HG03135 (cell line): Measurements from ENCODE around the gene ERI2.
A peak's percentile ranks its signal among the peaks of the same experiment; 100 is the strongest.

Experiments
- ATAC-seq: cut with Tn5 transposase; IDR thresholded peaks from one replicate; pipeline ENCODE4 v1.9.1; 2021; ENCODE audit warnings: mild to moderate bottlenecking, moderate library complexity; ENCODE audit not compliant: unreplicated experiment

Gene ERI2, protein sequence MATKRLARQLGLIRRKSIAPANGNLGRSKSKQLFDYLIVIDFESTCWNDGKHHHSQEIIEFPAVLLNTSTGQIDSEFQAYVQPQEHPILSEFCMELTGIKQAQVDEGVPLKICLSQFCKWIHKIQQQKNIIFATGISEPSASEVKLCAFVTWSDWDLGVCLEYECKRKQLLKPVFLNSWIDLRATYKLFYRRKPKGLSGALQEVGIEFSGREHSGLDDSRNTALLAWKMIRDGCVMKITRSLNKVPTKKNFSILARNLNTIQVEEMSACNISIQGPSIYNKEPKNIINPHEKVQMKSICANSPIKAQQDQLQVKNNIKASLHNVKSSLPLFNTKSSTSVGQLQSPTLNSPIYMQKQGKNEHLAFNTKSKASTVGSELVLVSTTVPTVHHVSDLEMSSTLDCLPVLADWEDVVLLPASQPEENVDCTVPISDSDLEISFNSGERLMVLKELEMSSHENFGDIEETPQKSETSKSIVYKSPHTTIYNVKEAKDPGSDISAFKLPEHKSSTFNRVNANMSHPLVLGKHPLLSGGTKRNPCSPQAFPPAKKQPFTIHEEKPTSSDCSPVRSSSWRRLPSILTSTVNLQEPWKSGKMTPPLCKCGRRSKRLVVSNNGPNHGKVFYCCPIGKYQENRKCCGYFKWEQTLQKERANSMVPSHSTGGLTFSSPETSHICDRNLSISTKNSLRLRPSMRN

DNA sequence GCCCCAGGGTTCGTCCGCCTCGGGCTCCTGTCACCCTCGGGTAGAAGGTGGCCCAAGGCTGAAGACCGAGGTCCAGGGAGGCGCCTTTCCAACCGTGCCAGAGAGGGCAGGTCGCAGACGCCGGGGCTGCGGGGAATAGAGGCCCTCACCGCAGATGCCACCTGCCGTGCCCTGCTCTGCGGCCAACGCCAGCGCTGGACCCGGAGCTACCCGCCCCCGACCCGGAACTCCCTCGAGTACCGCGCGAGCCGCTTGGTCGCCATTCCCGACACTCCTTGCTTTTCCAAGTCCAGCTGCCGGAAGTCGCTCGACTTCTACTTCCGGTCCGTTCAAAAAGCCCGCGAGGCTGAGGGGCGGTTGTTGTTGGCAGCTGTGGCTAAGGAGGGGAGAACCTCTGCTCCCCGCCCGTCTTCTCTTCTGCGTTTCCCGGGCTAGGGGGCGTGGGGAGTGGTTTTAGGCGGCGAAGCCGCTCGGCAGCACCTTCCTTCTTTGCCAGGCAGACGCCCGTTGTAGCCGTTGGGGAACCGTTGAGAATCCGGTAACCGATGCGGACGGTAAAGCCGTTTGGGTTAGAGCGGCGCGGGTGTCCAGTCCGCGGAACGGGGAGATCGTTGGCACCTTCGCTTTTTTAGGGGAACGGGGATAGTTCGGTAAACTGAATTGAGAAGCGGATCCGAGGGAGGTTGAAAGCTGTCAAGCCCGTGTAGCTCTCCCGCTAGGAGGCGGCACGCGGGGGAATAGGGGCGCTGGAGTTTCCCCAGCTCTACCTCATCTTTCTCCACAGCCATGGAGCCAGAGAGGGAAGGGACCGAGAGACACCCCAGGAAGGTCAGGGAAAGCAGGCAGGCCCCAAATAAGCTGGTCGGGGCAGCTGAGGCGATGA, at the start of gene ERI2, which contains the start of gene REXO5:
Gene ERI2, minus strand, starts transcription at position 305 of the 883 bp plus-strand sequence. Its CDS starts 42 bp downstream, at position 263.
Gene REXO5, plus strand, starts transcription at position 360 of the 883 bp plus-strand sequence. Its CDS starts 427 bp downstream, at position 787.
- peak; percentile 76 for ATAC-seq

DNA sequence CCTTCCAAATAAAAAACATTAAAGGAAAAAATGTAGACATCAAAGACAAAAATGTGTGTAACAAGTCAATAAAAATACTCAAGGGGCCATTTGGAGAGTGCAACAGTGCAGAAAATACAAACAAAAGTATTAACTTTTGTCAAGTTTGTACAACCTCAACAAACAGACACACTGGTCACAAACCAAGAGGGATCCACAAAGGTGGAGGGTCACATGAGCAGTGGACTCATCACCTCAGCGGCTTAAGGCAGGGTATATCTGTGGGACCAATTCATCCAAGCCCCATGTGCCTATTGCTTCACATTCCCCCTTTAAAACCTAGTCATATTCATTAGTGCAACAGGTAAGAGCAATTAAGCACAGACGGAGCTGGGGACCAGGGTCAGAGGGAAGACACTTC, 48.7 kb upstream of the ERI2 start:
- ATAC-seq = no peak

DNA sequence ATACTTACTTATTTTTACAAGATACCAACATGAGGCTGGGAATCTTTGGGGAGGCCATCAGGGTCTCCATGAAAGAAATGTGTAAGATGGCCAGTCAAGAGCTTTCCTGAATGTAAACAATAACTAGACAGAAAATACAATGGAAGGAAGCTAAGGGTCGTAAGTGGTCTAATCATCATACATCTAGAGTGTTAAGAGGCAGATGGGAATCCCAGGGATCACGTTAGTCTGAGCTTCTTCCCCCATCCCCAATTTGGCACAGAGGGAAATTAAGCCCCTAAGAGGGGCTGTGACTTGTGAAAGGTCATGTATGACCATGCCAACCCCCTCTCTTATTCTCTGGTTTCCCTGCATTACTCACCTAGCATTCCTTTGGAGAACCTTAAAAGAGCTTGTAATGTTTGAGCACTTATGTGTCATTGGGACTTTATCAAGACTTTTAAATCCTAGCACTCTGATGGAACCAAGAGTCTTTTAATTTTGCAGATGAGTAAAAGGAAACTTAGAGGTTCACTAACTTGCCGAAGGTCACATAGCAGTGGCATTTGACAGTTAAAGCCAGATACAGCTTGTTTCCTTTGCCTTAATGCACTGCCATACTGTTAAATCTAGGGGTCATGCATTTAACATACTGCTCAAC, 47.8 kb upstream of the ERI2 start:
- no peak for ATAC-seq

DNA sequence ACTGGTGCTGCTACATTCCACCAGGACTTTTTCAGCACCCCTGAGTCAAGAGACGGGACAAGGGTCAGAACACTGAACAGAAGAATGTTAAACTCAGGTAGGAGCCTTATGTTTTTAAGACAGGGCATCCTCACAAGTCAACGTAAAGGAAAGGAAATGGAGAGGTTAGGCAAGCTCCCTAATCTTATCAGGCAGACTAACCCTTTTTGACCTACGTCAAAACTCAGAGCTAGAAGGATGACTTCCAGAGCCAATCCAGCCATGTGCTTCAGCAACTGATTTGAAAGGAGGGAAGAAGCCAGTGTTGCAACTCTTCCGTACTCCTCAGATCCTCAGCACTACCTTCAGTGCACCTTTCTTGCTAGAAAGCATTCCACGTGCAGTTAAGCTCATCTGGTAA, 46.9 kb upstream of the ERI2 start:
- ATAC-seq = no peak

DNA sequence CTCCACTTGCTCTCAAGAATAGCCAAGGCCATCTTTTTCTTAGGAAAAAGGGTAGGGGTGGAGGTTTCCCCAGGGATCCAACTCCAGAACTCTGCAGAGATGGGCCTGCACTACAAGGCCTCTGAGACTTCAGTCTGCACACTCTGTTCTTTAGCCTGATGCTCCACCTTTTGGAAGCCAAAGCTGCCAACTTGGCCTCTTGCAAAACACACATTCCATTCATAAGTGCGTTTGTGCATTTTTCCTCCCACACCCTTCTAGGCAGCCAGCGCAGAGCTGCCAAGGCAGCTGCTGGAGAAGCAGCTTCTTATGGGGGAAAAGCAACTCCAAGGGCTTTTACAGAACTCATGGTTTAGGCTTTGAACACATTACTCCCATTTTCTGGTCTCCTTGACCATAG, 45.3 kb upstream of the ERI2 start:
- no peak for ATAC-seq

DNA sequence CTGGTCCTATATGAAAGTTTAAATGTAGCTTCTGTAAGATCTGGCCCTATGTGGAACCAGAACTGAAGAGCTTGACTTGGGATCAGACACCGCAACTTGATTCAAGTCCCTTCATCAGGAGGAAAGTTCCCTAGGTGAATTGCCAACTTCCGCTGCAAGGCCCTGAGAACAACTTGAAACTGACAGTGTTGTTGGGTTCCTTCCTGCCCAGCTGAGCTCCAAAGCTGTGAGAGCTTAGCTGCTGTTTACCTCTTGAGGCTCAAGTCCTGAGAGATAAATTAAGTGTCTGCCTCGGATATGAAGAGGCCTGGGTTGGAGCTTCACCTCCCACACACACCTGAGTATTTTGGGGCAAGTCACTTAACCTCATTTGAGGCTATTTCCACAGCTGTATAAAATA, 44.7 kb upstream of the ERI2 start:
- ATAC-seq = no peak

DNA sequence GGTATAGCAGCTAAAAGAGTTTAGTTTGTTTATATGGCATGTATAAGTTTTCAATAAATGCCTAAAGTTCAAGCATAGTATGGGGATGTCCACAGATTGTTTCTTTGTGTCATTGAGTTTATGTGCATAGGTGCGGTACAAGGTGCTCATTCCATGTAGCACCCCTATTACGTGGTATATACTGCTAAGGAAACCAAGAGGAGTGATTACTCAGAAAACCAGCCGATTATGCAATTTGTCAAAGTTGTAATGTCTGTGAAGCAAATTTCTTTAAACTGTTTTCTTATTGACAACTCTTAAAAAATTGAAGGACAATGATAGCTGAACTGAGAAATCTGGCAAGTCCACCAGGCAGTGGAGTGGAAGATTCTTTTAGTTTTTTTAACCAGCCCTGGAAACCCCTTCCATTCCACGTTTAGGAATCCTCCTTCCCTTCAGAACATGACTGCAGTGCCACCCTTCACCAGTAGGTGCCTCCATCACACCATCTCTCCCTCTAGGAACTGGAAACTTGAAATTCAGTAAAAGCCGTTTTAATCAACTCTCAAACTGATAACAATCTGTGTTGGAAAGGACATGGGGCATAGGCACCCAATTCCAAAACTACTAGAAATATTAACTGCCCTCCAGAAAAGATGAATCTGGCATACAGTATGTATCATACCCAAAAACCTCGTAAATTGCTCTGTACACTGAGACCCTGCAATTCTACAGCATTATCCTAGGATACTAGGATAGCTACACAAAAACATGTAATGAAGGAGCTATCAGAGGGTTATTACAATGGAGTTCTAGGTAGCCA, 43.5 kb upstream of the ERI2 start:
- no peak for ATAC-seq

DNA sequence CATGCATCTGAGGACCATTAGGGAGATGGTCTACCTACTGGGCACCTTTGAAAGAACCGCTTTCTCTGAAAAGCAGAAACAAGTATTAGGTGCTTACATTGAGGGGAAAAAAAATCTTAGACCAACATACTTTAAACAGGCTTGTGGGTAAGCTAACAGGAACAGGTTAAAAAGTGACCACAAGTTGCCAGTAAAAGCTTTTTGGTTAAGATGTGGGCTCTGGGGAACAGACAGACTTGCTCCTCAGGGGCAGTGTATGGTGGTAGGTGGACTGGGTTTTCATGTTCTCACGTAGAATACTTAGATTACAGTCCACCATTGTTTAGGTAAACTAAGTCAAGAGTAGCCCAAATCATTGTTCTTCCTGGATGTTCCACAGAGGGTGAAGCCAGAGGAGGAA, 41.3 kb upstream of the ERI2 start:
- ATAC-seq = no peak

DNA sequence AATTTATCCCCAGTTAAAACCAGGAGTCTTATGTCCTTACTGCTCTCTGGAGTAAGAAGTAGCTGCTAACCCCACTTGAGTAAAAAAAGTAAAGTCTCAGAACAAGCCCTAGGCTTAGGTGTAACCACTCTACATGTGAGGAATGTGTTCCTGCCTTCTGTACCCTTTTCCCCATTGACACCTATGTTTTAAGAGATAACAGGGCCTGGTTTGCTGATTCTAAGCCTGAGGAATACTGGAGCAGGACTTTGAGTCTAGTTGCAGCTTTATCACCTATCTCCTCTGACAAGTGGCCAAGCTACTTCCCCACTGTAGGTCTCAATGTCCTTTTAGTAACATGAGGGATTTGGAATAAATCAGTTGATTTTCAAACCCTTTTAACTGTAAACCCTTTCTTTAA, 40.3 kb upstream of the ERI2 start:
- no peak for ATAC-seq

DNA sequence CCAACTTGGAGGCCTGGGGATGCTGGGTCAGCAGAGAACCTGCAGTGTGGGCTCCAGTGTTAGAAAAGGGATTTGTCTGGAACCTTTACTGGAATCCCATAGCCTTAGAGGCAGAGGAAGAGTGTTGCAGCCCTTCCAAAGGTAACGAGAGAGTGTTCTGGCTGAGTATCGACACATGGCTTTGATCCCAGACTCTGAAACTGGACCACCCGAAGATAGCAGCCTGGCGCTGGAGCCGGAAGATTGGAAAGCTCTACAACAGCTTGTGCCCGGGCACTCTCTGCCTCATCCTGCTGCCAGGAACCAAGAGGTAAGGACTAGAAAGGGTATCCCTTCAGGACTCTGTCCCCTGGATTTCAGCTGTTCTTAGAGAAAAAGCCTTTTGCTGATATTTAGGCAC, 39.8 kb upstream of the ERI2 start:
- no peak for ATAC-seq

DNA sequence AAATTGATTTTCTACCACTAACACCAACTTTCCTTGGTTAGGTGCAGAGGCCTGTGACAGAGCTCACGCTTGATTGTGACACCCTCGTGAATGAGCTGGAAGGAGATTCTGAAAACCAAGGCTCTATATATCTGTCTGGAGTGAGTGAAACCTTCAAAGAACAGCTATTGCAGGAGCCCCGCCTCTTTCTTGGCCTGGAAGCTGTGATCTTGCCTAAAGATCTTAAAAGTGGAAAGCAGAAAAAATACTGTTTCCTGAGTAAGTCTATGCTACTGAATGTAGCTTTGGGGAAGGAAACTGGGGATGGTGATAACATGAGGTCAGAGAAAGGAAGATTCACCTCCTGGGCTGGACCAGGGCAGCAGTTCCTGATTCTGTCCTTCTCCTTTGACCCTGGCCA, 38.3 kb upstream of the ERI2 start:
- ATAC-seq = no peak

DNA sequence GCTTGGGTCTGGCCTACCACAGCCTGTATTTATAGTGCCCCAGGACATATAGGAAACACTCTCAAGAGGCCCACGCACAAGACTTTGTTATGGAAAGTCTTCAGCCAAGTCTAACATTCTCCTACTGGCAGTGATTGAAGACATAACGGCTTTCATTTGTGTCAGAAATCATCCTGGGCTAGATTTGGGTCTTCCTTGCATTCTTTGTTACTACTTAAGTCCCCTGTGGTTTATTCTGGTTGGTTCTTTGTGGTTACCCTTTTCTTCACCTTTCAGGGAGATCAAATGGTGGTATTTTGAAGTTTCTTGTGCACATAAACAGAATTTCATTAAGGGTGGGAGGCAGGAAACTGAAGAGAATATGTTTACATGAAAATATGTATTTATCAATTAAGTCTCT, 37.8 kb upstream of the ERI2 start:
- ATAC-seq = no peak

DNA sequence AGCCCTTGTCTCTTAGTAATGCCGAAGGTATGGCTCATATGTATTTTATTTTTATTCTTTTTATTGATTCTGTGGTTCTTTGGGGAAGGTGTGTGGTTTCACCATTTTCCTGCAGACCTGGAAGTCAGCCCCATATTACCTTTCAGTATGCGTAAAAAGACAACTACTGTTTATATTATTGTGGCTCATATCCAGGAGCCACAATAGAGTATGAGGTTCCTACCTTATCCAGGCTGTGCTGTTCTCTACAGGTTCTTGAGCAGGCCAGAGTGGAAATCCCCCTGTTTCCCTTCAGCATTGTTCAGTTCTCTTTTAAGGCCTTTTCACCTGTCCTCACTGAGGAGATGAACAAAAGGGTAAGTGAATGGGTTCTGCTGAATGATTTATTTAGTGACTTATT, 33.2 kb upstream of the ERI2 start:
- ATAC-seq = no peak

DNA sequence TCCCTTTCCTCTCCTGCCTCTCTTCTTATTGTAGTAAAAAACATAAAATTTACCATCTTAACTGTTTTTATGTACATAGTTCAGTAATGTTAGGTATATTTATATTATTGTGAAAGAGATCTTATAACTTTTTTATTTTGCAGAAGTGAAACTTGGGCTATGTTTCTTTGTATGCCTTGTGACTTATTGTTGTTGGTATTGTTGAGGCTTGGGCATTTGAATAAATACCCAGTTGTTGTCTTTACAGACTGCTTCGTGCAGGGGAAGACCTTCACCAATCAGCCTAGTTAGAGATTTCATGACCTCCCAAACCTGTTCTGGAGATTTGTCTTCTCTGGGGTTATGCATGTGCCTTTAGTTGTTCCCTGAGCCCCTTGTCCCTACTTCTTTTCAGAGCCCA, 32.0 kb upstream of the ERI2 start:
- ATAC-seq = no peak

DNA sequence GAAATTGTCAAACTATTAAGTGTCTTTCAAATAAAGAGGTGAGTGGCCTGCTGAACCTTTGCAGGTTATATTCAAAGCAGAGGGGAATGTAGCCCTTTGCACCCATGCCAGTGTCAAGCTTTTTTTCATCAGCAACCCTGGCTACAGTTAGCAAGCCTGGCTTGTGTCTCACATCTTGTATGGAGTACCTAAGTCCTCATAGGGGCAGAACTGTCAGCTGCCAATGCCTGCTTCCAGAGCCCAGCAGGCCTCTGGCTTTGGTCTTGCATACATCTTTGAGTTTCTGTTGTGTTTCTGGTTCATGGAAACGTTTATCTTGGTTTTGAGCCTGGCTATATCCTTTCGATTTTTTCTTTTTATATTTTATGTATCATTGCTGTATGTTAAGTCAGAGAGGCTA, 26.8 kb upstream of the ERI2 start:
- no peak for ATAC-seq

DNA sequence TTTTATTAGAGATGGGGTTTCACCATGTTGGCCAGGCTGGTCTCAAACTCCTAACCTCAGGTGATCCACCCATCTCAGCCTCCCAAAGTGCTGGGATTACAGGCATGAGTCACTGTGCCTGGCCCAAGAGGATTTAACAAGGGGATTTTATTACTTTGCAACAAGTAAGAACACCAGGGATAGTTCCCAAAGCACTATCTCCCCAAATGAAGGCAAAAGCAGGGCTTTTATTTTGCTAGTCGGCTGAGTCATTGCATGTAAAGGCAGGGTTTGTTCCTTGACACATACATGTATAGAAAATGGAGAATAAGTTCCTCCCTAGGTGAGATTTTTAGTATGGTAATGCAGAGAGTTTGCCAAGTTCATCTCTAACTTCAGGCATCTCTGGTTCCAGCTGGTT, 24.1 kb upstream of the ERI2 start:
- no peak for ATAC-seq

DNA sequence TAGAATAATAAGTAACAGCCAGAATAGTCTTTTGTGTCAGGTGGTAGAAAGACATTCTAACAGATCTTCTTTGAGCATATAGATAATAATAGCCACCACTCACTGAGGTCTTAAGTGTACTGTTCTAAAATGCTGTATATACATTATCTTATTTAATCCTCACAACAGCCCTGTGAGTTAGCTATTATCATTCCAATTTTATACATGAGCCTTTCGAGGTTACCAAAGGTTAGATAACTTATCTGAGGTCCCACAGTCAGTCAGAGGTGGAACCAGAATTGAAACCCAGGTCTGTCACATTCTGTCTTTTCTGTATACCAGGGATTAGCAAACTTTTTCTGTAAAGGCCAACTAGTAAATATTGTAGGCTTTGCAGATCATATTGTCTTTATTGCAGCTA, 23.3 kb upstream of the ERI2 start:
- ATAC-seq = no peak

DNA sequence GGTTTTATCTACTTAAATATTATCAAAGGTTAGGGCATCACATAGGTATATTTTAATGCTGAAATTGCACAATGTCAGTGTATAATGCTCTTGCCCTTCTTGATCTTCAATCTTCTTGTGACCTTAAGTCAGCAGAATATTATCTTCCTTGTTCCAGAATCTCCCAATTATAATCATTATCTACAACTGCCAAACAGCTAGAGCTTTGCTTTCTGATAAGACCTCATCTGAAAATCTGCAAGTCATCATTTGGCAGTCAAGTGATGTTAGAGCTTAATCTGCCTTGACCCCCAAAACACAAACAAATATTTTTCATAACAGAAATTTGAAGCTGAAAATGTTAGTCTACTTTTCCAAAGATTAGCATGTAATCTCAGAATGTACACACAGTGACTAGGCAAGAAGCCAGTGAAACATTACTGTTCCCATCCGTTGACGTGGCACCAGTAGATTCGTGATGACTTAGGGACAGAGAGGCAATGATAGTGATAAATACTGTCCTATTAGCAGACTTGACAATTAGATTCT, 19.8 kb upstream of the ERI2 start:
- ATAC-seq = no peak

DNA sequence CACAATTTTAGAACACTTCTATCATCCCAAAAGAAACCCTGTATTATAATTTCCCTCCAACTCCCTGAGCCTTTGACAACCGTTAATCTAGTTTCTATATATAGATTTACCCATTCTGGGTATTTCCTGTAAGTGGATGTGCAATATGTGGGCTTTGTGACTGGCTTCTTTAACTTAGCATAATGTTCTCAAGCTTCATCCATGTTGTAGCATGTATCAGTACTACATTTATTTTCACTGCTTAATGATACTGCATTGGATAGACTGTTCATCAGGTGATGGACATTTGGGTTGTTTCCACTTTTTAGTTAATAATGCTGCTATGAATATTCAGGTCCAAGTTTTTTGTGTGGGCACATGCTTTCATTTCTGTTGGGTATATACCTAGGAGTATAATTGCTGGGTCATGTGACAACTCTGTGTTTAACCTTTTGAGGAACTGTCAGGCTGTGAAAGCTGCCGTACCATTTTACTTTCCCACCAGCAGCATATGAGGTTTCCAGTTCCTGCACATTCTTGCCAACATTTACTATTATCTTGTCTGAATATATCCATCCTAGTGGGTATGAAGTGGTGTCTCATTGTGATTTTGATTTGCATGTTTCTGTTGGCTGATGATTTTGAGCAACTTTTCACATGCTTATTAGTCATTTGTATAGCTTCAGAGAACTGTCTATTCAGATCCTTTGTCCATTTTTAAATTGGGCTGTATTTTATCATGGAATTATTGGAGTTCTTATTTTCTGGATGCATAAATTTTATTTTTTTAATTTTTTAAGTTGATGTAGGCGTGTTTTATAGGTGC, 16.5 kb upstream of the ERI2 start:
- no peak for ATAC-seq
